ENCODE data around the gene NHLRC2. TPM values are rescaled to one million over a fixed set of nuclear protein-coding genes. Genes with fewer than 3 reads are reported as not detected.

The NHLRC2 gene
- total RNA-seq, 6 experiments from 2014 or later = 24.0 to 27.4 (median 25.9) TPM

DNA sequence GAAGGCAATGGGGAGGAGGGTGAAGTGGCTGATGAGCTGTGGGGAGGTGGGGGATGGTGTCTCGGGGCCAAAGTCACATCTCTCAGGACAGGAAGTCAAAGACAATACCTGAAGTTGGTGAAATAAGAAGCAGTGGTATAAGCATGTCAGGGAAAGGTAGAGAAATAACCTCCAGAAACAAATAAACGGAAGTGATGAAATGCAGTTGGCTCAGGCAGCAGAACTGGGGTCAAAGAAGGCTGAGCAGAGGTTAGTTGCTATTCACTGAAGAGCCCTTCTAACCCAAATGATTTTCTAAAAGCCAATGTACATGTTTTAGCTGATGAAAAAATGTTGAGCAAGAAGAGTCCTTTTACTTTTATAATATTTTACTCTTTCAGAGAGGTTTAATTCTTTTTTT is 110.6 kb downstream of the NHLRC2 start:
- no peak for DNase-seq
- peaks cover 8% of the 10 kb centered on the region for H3K9me3 Mint-ChIP-seq
- TF ChIP-seq, protein P1, sequence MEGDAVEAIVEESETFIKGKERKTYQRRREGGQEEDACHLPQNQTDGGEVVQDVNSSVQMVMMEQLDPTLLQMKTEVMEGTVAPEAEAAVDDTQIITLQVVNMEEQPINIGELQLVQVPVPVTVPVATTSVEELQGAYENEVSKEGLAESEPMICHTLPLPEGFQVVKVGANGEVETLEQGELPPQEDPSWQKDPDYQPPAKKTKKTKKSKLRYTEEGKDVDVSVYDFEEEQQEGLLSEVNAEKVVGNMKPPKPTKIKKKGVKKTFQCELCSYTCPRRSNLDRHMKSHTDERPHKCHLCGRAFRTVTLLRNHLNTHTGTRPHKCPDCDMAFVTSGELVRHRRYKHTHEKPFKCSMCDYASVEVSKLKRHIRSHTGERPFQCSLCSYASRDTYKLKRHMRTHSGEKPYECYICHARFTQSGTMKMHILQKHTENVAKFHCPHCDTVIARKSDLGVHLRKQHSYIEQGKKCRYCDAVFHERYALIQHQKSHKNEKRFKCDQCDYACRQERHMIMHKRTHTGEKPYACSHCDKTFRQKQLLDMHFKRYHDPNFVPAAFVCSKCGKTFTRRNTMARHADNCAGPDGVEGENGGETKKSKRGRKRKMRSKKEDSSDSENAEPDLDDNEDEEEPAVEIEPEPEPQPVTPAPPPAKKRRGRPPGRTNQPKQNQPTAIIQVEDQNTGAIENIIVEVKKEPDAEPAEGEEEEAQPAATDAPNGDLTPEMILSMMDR (IDR thresholded peaks at IDR 0.05) = no peak
- H3K27ac Mint-ChIP-seq = no peak overlapping the region
- no peak overlapping the region for H3K4me3 Mint-ChIP-seq
- H3K36me3 Mint-ChIP-seq (ENCODE audit: low read depth) = peaks cover 8% of the 10 kb centered on the region
- peaks cover 7% of the 10 kb centered on the region; the same call in 1 of the 2 replicates for H3K4me1 Mint-ChIP-seq (ENCODE audit: low read depth)
- H3K27me3 Mint-ChIP-seq (ENCODE audit: insufficient read depth) = peaks cover 10% of the 10 kb centered on the region

DNA sequence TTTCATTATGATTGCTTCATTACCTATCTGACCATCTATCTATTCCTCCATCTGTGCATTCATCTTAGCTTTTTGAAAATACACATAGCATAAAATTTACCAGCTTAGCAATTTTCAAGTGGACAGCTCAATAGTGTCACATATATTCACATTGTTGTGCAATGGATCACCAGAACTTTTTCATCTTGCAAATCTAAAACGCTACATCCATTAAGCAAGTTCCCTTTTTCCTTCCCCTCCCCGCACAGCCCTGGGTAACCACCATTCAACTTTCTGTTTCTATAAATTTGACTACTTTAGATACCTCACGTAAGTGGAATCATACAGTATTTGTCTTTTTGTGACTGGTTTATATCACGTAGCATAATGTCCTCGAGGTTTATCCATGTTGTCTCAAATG is 111.2 kb downstream of the NHLRC2 start:
- H3K4me3 Mint-ChIP-seq = no peak overlapping the region
- peaks cover 8% of the 10 kb centered on the region for H3K9me3 Mint-ChIP-seq
- H3K36me3 Mint-ChIP-seq (ENCODE audit: low read depth) = peaks cover 8% of the 10 kb centered on the region
- DNase-seq = no peak
- H3K27ac Mint-ChIP-seq = no peak overlapping the region
- H3K4me1 Mint-ChIP-seq (ENCODE audit: low read depth) = peaks cover 5% of the 10 kb centered on the region; the same call in 1 of the 2 replicates
- TF ChIP-seq, protein P1 (IDR thresholded peaks at IDR 0.05) = no peak
- H3K27me3 Mint-ChIP-seq (ENCODE audit: insufficient read depth) = peaks cover 13% of the 10 kb centered on the region

Other genes with a start within 250 kb of the NHLRC2 start
- not detected for gene NRAP, start 190.6 kb upstream of the NHLRC2 start, total RNA-seq (2021; fragmentation: NEBNext Ultra II Directional; extraction: Animal tissue kit (Norgen Biotek cat#: 25700))
- gene CASP7, start 174.7 kb upstream of the NHLRC2 start, total RNA-seq (2021; fragmentation: NEBNext Ultra II Directional; extraction: Animal tissue kit (Norgen Biotek cat#: 25700)) = 10 to 100 TPM; 16.9 to 20.0 (median 18.9) TPM
- gene PLEKHS1, start 103.0 kb upstream of the NHLRC2 start, total RNA-seq (2021; fragmentation: NEBNext Ultra II Directional; extraction: Animal tissue kit (Norgen Biotek cat#: 25700)) = under 1 TPM in 1 of 6 experiments, not detected in 5; 0.05 TPM
- gene DCLRE1A, start 579 bp upstream of the NHLRC2 start, total RNA-seq (2021; fragmentation: NEBNext Ultra II Directional; extraction: Animal tissue kit (Norgen Biotek cat#: 25700)) = 1 to 10 TPM; 4.9 to 6.1 (median 5.4) TPM
- gene ADRB1, start 189.2 kb downstream of the NHLRC2 start, total RNA-seq (2021; fragmentation: NEBNext Ultra II Directional; extraction: Animal tissue kit (Norgen Biotek cat#: 25700)) = under 1 TPM in 1 of 6 experiments, not detected in 5; 0.07 TPM